Fibroblast of the aortic adventitia (primary cell): ENCODE measurements around the gene RHOA. TPM values are rescaled to one million over a fixed set of nuclear protein-coding genes. Genes with fewer than 3 reads are reported as not detected.
"Not testable (repeated sequence)": the region's sequence is repeated elsewhere in the genome, so short reads cannot be mapped to it uniquely, and the experiment has no call there.

ENCODE experiments used
- DNase-seq: peaks from one replicate; pipeline ENCODE4 v3.0.0-alpha.2; 2010; ENCODE audit warnings: low read depth
- H3K4me3 ChIP-seq: 2 replicates; pipeline ENCODE4 v1.5.1; 2011; ENCODE audit warnings: low read depth, mild to moderate bottlenecking, control low read depth, low read length, moderate library complexity
- total RNA-seq: library from RNA; depleted of rRNA; stranded (reverse); fragments of >200 nt; gene quantifications from 2 replicates; pipeline ENCODE4 v1.2.3, GENCODE V29; 2012; ENCODE audit warnings: low replicate concordance
- TF ChIP-seq, protein P1 (sequence below): IDR thresholded peaks from 2 replicates; pipeline ENCODE4 v1.5.1; 2011; ENCODE audit warnings: mild to moderate bottlenecking, low read length, control low read depth, inconsistent platforms; ENCODE audit not compliant: insufficient read depth

RHOA gene
- total RNA-seq, 1 donor: 643 TPM

DNA sequence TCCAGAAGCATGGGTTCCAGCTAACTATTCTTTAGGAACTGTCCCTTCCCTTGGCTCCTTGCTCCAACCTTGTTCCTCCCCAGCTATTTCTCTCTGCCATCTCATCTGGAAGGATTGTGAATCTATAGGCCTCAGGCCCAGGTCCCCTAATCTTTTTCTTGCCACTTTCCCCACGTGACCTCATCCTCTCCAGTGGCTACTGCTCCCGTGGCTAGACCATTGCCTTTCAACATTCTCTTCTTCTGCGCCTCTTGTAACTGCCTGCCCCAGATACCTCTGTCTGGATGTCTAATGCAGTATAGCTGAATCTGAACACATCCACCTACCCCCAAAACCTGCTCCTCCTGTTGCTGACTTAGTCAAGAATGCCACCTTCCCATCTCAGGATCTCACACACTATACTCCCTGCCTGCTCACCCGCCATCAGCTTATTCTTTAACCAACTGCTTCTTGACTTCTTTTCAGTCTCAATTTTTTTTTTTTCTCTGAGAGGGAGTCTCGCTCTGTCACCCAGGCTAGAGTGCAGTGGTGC lies 58.8 kb downstream of the RHOA start:
- H3K4me3 ChIP-seq: no peak overlapping the region
- TF ChIP-seq, protein P1, sequence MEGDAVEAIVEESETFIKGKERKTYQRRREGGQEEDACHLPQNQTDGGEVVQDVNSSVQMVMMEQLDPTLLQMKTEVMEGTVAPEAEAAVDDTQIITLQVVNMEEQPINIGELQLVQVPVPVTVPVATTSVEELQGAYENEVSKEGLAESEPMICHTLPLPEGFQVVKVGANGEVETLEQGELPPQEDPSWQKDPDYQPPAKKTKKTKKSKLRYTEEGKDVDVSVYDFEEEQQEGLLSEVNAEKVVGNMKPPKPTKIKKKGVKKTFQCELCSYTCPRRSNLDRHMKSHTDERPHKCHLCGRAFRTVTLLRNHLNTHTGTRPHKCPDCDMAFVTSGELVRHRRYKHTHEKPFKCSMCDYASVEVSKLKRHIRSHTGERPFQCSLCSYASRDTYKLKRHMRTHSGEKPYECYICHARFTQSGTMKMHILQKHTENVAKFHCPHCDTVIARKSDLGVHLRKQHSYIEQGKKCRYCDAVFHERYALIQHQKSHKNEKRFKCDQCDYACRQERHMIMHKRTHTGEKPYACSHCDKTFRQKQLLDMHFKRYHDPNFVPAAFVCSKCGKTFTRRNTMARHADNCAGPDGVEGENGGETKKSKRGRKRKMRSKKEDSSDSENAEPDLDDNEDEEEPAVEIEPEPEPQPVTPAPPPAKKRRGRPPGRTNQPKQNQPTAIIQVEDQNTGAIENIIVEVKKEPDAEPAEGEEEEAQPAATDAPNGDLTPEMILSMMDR: no peak
- DNase-seq: no peak

DNA sequence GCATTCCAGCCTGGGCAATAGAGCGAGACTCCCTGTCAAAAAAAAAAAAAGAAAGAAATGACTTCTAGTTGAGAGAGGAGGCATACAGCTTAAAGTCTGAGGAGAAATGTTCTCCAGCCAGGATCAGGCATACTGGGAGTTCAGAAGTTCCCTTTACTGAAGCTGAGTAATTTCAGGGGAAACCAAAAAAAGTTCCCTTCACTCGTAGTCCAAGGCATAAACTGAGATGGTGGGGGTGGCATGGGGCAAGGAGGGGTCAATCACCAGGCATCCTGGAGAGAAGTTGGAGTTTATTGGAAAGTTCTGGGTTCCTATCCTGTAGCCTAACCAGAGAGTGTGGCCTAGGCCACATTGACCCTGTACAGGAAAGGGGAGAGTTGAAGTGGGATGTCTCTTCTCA lies 59.5 kb downstream of the RHOA start:
- no peak for DNase-seq
- TF ChIP-seq, protein P1: no peak
- no peak overlapping the region for H3K4me3 ChIP-seq

DNA sequence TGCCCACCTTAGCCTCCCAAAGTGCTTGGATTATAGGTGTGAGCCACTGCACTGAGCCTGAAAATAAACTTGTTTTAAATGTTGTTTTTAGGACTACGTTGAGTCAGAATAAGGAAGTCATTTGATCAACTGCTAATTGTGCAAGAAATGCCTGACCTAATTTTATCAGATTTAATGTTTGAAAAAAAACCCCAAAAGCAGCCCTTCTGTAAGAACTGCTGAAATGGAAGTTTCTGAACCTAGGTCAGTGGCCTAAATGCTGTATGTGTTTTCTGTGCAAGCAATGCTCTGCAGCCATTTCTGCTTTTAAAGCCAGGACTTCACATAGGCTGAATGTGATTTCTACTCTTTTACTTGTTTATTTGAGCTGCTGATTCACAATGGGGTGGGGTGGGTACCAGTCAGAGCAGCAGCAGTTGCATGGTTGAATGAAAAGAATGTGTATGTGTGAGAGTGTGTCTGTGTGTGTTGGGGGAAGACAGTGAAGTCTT lies 60.2 kb downstream of the RHOA start:
- TF ChIP-seq, protein P1: no peak
- no peak overlapping the region for H3K4me3 ChIP-seq
- peak; percentile 86 for DNase-seq

DNA sequence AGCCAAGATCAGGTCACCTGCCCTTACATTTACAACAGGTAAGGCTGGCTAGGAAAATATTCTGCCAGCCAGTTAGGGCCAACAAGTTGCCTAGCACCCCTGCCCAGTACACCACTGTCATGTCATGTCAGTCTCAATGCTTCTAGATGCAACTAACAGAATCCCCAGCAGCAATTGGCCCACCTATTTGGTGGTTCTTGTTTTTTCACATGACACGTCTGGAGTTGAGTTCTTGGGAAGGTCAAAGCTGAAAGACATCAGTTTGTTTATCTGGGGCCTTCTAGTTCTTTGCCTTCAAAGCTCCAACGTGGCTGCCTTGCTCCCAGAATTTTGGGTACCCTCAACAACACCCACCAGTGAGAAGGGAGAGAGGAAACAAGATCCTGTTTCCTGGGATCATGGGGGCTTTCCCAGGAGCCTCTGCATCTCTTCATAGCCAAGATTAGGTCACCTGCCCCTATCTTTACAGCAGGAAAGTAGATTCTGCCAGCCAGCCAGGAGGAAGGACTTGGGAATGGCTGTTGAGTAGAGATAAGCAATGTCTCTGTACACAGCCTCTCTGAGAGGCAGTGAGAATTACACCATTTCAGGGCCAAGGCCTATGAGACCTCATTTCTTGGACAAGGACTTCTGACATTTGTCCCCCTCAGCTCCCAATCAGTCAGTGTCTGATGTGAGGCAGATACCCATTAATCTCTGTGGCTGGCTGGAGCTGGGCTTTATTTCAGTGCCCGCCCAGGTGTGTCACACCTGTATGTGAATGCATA lies 62.2 kb downstream of the RHOA start:
- no peak for DNase-seq
- no peak overlapping the region for H3K4me3 ChIP-seq
- TF ChIP-seq, protein P1: no peak

DNA sequence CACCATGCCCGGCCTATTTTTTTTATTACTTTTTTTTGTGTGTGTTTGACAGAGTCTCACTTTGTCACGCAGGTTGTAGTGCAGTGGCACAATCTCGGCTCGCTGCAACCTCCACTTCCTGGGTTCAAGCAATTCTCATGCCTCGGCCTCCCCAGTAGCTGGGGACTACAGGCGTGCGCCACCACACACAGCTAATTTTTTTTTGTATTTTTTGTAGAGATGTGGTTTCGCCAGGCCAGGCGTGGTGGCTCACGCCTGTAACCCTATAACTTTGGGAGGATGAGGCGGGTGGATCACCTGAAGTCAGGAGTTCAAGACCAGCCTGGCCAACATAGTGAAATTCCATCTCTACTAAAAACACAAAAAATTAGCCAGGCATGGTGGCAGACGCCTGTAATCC lies 63.4 kb downstream of the RHOA start:
- H3K4me3 ChIP-seq, DNase-seq: not testable (repeated sequence)

DNA sequence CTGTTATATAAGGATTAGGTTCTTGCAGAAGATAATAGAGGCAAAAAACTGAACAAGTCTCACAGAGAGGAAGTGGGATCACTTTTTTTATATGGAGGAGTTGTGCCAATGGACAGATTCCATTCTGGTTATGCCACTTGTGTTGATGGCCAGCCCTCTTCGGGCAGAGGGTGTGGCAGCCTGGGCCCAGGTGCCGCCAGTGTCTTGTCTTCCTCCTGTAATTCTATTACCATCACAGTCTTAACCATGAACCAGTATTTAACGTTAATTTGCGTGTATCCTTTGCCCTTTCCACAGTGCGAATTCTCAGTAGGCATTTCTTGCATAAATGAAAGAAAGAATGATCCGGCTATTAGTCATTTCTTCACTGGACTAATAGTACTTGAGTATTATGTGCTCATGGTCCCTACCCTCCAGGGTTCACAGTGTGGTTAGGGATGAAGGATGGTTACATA lies 65.0 kb downstream of the RHOA start:
- H3K4me3 ChIP-seq: no peak overlapping the region
- DNase-seq: peak; percentile 52
- TF ChIP-seq, protein P1: no peak

DNA sequence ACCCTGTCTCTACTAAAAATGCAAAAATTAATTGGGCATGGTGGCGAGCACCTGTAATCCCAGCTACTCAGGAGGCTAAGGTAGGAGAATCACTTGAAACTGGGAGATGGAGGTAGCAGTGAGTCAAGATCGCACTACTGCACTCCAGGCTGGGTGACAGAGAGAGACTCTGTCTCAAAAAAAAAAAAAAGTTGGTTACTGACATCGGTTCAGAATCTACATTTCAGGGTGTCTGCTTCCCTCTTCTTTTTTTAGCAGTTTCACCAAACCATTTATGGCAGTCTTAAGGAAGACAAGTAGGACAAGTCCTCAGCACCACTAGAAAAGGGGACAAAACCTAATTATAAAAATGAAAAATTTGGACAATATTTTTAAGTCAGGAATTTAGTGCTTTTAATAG lies 68.6 kb downstream of the RHOA start:
- H3K4me3 ChIP-seq: no peak overlapping the region
- TF ChIP-seq, protein P1: no peak
- DNase-seq: no peak
